Lower lobe of right lung (tissue), 2 donors: ENCODE measurements around the gene B3GALT6. TPM values are rescaled to one million over a fixed set of nuclear protein-coding genes. Genes with fewer than 3 reads are reported as not detected.

Source experiments
- ATAC-seq, 2 donors: fragments of 200-7000 bp; cut with Tn5 transposase; one replicate each; pipeline ENCODE4 v1.9.1; 2020 to 2022; ENCODE audit warnings: mild to moderate bottlenecking in 2 of 2, moderate library complexity in 2 of 2
- DNase-seq: peaks from one replicate; pipeline ENCODE4 v3.0.0-alpha.2; 2020
- H3K27ac ChIP-seq: fragments of 200-600 bp; one replicate; pipeline ENCODE4 v1.8.0; 2022
- H3K27me3 ChIP-seq: fragments of 200-600 bp; one replicate; pipeline ENCODE4 v1.8.0; 2022; ENCODE audit warnings: low read depth
- H3K36me3 ChIP-seq: fragments of 200-600 bp; one replicate; pipeline ENCODE4 v1.8.0; 2022; ENCODE audit warnings: mild to moderate bottlenecking
- H3K4me1 ChIP-seq: fragments of 200-600 bp; one replicate; pipeline ENCODE4 v1.8.0; 2022
- H3K4me3 ChIP-seq: fragments of 200-600 bp; one replicate; pipeline ENCODE4 v1.8.0; 2022; ENCODE audit warnings: mild to moderate bottlenecking
- H3K9me3 ChIP-seq: fragments of 200-600 bp; one replicate; pipeline ENCODE4 v1.8.0; 2022
- intact Hi-C: fragments of 100-400 bp; cut with DNase I; formaldehyde crosslinking; loops from one replicate; pipeline ENCODE4 v1.11.0; 2022
- total RNA-seq: library from RNA; stranded (reverse); fragmentation: NEBNext Ultra II Directional; extraction: Animal tissue kit (Norgen Biotek cat#: 25700); gene quantifications from one replicate; pipeline ENCODE4 v1.2.1, GENCODE V29; 2021
- TF ChIP-seq, protein P1 (sequence below): fragments of 200-600 bp; IDR thresholded peaks from one replicate; pipeline ENCODE4 v1.8.0; 2022; ENCODE audit warnings: antibody characterized with exemption, mild to moderate bottlenecking
- donor health status: DM: no; HTN: yes; CAD: no; lungs with severe emphysema.

B3GALT6 gene
- total RNA-seq, 1 donor from 2014 or later = 13.7 TPM

DNA sequence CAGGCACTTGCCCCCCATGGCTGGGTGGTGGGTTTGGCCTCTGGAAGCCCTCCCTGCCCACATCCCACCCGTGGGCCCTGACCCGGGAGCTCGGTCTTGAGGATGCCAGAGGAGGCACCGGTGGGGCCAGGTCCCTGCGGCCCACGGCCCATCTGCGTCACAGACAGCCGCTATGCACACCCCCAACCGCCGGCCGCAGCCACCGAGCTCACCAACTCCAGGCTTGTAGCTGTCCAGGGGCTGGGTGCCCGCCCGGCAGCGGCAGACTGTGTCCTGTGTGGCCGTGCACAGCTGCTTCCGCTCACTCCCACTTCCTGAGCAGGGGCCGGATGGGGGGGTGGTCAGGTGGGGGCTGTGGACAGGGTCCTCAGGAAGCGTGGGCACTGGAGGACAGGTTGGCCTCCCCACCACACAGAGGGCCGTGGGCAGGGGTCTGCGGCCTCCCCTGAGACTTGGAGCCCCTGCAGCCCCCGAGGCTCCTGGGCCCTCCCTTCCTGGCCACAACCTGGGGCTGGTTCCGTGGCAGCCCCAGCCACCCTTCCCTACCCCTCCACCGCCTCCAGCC is 19.2 kb upstream of the B3GALT6 start:
- peak overlapping the region; percentile 54 for H3K4me3 ChIP-seq
- TF ChIP-seq, protein P1, sequence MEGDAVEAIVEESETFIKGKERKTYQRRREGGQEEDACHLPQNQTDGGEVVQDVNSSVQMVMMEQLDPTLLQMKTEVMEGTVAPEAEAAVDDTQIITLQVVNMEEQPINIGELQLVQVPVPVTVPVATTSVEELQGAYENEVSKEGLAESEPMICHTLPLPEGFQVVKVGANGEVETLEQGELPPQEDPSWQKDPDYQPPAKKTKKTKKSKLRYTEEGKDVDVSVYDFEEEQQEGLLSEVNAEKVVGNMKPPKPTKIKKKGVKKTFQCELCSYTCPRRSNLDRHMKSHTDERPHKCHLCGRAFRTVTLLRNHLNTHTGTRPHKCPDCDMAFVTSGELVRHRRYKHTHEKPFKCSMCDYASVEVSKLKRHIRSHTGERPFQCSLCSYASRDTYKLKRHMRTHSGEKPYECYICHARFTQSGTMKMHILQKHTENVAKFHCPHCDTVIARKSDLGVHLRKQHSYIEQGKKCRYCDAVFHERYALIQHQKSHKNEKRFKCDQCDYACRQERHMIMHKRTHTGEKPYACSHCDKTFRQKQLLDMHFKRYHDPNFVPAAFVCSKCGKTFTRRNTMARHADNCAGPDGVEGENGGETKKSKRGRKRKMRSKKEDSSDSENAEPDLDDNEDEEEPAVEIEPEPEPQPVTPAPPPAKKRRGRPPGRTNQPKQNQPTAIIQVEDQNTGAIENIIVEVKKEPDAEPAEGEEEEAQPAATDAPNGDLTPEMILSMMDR = no peak
- H3K27ac ChIP-seq = peak overlapping the region; percentile 71
- peaks cover 9% of the 10 kb centered on the region for H3K27me3 ChIP-seq
- intact Hi-C loops = no loop called here
- ATAC-seq (peak; percentile 31 to 61), DNase-seq (peak; percentile 77)
- peaks cover 22% of the 10 kb centered on the region for H3K4me1 ChIP-seq
- peaks cover 22% of the 10 kb centered on the region for H3K36me3 ChIP-seq
- no peaks in the 10 kb centered on the region for H3K9me3 ChIP-seq

GRCh38 chr1:1213345-1214265 is 18.4 kb upstream of the B3GALT6 start, which contains the start of gene TNFRSF4:
TSS of gene TNFRSF4 (minus strand) at chr1:1214153. CDS start at chr1:1214127, 26 bp downstream.
- Histone ChIP-seq H3K9me3 (no peaks in the 10 kb centered on the region), H3K27me3 (peaks cover 2% of the 10 kb centered on the region), H3K4me1 (peaks cover 22% of the 10 kb centered on the region), H3K4me3 (peak within 1 kb of the TSS; percentile 54), H3K36me3 (peaks cover 30% of the 10 kb centered on the region), H3K27ac (peak within 1 kb of the TSS; percentile 71)
- intact Hi-C loops = no loop called here
- DNase-seq = no peak
- ATAC-seq = peak; percentile 13 to 15
- TF ChIP-seq, protein P1 = no peak

GRCh38 chr1:1215080-1215676 is 16.9 kb upstream of the B3GALT6 start:
- no peaks in the 10 kb centered on the region for H3K27me3 ChIP-seq
- H3K27ac ChIP-seq = no peak overlapping the region
- peaks cover 41% of the 10 kb centered on the region for H3K36me3 ChIP-seq
- no peak for ATAC-seq
- H3K4me3 ChIP-seq = no peak overlapping the region
- TF ChIP-seq, protein P1 = no peak
- H3K4me1 ChIP-seq = peaks cover 22% of the 10 kb centered on the region
- intact Hi-C loops = no loop called here
- H3K9me3 ChIP-seq = no peaks in the 10 kb centered on the region
- no peak for DNase-seq

DNA sequence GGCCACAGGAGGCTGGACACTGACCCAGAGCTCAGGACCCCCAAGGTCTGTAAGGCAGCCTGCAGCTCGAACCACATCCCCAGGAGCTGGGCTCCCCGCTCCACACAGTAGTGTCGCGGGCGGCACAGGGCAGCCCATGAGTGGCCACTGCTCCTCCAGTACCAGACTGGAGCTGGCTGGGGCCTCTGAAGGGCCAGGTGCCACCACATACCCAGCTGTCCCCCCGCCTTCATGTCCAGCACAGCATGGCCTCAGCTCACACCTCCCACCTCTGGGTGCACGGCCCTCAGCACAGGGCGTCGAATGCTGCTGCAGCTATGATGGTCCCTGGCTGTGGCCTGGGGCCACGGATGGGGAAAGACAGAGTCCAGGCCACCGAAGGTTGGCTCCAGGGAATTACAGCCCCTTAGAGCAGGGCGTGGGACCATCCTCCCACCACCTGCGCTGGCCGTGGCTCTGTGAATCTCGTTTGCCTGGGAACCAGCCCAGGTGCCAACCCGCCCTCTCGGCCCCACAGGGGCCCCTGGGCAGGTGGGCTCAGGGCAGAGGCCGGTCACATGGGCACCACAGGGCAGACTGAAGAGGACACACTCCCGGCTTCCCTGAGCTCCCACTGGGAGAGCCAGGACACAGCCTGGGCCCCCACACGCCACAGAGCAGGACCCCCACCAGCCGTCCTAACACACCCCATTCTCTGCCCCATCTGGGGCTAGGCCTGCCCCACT is 16.0 kb upstream of the B3GALT6 start:
- H3K4me3 ChIP-seq = no peak overlapping the region
- ATAC-seq (no peak), DNase-seq (no peak)
- H3K27me3 ChIP-seq = no peaks in the 10 kb centered on the region
- H3K9me3 ChIP-seq = no peaks in the 10 kb centered on the region
- intact Hi-C loops = no loop called here
- no peak overlapping the region for H3K27ac ChIP-seq
- TF ChIP-seq, protein P1 = no peak
- H3K4me1 ChIP-seq = peaks cover 22% of the 10 kb centered on the region
- peaks cover 50% of the 10 kb centered on the region for H3K36me3 ChIP-seq
